ENCODE data around the gene PNMA8C. TPM values are rescaled to one million over a fixed set of nuclear protein-coding genes. Genes with fewer than 3 reads are reported as not detected.
"Not testable (repeated sequence)": the region's sequence is repeated elsewhere in the genome, so short reads cannot be mapped to it uniquely, and the experiment has no call there.

Gene PNMA8C
- total RNA-seq, 1 donor from 2014 or later = not detected

DNA sequence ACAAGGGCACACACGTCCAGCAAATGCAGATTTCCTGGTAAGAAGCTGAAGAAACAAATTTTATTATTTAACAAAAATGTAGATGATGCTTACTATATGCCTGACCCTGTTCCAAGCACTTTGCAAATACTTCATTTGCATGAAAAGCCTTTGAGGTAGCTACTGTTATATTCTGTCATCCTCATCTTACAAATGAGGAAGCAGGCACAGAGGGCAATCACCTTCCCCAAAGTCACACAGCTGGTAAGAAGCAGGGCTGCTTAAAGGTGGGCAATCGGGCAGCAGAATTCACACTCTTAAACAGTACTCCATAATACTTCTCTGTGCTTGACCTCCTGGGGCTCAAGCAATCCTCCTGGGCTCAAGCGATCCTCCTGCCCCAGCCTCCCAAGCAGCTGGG, 18.3 kb upstream of the PNMA8C start:
- ATAC-seq = no peak

DNA sequence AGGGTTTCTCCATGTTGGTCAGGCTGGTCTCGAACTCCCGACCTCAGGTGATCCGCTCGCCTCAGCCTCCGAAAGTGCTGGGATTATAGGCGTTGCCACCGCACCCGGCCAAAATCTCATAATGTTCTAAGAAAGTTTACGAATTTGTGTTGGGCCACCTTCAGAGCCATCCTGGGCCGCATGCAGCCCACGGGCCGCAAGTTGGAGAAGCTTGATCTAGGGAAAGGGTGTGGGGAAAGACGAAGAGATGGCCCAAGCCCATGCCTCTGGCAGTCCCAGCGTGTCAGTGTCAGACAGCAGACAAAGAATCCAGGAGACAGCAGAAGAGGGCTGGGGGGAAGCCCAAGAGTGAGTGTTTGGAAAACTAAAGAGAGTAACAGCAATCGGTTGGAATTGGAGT, 17.3 kb upstream of the PNMA8C start:
- ATAC-seq = no peak

DNA sequence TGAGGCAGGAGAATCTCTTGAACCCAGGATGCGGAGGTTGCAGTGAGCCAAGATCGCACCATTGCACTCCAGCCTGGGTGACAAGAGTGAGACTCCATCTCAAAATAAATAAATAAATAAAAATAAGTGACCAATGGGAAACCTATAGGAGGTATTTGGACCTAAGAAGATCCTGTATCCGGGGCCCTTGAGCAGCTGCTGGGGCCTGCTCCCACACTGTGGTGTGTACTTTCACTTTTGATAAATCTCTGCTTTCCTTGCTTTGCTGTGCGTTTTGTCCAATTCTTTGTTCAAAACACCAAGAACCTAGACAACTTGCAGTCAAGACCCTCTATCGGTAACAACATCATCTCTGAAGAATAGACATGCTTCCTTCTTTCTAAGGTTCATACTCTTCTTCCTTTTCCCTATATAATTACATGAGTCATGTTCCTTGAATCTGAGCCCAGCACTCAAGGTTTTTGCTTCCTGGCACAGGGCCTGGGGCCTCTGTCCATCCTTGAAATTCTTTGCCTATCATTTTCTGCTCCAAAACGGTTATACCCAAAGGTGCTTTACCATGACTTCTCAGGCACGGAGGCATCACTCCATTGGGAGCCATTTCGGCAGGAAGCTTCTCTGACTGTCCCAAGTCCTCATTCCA, 14.2 kb upstream of the PNMA8C start:
- ATAC-seq = peak; percentile 28

DNA sequence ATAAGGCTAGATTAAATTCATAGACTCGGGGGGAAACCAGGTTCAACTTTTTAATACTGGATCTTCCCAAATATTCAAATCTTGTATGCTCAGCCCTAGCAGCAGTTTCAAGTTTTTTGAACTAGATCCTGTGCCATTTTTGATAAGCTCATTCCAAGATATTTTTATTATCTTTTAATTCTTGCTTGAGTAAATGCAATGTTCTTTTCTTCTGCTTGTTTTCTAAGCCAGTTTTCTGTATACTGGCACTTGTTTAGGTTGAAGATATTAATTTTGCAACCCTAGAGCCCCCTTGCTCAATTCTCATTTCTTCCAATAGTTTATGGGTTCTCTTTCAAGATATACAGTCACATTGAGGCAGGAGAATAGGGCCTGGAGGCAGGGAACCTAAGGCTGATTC, 13.1 kb upstream of the PNMA8C start:
- no peak for ATAC-seq

DNA sequence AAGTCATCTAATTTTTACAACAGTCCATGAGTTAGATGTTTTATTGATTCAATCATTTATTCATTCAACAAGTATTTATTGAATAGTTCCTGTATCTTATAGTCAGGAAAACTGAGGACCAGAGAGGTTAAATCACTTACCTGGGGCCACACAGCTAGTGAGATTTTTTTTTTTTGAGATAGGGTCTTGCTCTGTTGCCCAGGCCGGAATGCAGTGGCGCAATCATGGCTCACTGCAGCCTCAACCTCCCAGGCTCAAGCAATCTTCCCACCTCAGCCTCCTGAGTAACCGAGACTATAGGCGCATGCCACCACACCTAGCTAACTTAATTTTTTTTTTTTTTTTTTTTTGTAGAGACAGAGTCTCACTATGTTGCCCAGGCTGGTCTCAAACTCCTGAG, 7.0 kb upstream of the PNMA8C start:
- not testable (repeated sequence) for ATAC-seq

DNA sequence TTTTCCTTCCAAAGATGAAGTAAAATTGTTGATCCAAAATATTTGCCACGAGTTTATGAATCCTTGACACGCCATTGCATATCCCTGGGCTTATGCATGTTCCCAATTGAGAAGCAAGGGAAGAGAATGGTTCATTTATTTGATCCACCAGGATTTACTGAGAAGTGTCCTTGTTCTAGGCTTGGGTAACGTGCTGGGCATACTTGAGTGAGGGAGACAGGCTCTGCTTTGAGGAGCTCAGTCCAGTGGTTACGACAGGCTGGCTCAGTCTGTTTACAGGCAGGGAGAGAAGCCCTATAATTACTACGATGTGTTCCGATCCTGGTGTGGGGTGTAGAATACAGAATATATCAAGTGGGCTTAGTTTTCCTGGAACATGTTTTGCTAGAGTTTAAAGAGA, 6.3 kb upstream of the PNMA8C start:
- ATAC-seq = no peak

DNA sequence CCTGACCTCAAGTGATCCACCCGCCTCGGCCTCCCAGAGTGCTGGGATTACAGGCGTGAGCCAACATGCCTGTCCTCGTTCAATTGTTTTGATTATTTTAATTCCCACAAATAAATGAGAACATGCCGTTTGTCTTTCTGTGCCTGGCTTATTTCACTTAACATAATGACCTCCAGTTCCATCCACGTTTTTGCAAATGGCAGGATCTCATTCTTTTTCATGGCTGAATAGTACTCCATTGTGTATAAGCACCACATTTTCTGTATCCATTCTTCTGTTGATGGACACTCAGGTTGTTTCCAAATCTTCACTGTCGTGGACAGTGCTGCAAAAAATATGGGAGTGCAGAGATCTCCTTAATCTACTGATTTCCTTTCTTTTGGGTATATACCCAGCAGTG, 4.7 kb upstream of the PNMA8C start:
- ATAC-seq = not testable (repeated sequence)

DNA sequence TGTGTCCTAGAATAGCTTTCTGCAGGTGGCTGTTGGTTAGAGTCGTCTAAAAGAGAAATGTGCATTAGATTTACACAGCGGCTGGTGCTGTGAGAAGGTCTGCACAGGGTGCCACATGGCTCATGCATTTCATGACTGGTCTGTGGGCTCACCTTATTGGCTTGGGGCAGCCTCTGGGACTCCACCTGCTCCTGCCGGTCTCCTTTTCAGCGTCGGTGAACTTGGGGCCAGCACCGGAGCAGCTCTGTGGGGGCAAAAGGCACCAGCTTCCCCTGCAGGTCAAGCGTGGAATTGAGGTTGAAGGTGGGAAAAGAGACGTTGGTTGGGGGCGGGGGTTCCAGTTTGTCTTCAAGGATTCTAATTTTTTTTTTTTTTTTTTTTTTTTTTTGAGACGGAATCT, 3.1 kb upstream of the PNMA8C start:
- no peak for ATAC-seq

DNA sequence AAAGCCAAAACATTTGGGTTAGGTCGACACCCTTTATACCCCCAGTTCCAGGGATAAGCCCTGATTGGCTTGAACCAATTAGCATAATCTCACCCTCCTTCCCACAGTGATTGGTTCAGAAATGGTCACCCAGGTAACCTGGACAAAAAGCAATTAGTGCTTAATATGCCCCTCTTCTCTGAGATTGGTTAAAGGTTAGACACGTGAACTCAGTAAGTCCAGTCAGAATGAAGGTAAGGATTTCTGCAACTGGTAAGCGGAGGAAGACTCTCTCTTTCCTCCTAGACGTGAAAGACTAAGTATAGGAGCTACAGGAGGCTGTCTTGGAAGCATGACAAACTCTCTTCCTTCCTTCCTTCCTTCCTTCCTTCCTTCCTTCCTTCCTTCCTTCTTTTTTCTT, 1.3 kb upstream of the PNMA8C start:
- no peak for ATAC-seq

DNA sequence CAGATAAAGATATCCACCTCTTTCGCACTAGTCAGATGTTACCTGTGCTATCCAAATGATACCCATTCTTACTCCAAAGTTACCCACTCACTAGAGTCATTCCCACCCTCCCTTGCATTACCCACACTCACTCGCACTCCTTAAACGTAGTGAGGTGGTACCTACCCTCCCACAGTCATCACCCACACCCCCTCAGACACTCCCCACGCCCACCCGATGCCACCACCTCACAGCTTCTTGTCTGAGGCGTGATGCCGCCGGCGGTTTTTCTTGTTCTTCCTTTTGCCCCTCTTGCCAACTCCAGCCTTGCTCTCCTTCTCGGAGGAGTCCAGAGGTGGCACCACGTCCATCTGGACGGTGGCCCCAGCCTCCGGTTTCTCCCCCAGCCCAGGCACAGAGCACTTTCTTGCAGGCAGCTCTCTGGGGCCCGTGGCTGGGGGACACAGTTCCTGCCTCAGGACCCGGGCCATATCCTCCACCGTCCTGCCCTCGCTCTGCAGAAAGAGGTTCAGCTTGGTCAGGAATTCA, 1.2 kb downstream of the PNMA8C start:
- ATAC-seq = no peak

DNA sequence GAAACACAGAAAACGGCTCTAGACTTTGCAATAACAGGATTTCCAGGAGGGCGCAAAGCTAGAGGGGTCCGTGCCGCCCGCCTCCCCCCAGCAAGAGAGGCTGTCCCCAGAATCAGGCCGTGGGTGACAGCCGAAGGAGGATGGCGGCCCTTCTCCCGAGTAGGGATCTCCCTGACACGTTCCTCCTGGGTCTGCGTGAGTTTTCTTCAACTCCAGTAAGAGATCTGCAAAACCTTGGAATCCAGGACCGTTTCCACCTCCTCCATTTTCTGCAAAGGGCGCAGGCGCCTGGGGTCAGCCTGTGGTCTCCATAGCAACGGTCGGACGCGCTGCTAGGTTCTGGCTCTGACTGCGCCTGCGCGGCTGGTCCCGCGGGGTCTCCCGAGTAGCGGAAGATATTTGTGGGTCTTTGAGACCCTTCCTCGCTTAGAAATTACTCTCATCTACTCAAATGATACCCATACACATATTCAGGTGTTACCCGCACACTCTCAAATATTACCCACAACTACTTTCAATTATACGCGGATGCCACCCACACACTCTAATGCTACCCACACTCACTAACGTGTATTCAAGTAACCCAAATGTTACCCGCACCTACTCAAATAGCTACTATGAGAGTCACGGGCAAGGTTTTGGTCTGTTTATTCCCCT, 2.1 kb downstream of the PNMA8C start:
- ATAC-seq = no peak

DNA sequence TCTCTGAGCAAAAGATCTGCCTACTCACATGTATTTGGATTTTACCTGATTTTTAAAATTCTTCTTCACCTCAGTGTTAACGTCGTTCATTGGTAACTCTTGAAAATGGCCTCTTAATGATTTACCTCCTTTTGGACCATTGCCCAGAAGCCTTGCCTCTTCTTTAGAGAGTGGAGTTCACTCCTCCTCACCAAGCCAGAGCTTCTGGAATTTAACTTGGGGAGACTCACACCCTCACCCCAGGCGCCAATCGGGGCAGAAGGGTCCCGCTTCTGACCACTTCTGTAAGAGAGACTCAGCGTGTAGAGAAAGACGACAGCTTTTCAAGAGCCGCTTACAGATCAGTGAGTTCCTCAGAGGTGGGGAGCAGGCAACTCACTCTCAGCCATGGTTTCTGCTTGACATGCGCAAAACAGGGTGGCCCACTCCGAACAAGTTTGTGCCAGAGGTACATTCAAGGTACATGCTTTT, 2.7 kb downstream of the PNMA8C start:
- ATAC-seq = no peak

DNA sequence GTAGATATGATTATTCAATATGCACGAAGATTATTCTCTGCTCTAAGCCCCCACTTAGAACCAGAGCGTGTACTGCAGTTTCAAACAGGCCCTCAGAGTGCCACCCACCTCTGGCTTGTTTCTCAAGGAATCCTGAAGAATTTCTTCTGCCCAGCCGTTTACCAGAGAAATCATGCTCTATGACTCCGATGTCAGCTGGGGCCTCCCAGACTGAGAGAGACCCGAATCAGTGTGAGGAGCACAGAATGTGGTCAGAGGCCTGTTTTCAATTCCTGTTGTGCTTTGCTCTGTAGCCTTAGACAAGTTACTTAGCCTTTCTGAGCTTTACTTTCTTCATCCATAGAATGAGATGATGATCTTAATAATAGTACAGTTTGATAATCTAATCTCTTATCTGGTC, 5.5 kb downstream of the PNMA8C start:
- no peak for ATAC-seq

DNA sequence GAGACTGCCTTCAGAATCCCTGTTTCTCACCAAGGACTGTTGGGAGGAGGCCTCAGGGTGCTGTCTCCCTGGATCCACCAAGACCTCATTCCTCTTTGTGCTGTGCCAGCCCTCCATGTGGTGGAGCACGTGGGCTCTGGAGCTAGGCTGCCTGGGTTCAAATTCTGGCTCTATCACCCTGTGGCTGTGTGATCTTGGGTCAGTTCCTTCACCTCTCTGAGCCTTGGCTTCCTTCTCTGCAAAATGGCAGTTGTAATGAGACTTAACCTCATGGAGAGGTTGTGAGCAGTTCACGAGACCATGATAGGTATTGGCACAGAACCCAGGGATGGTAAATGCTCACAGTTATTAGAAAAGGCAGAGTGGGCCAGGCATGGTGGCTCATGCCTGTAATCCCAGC, 6.4 kb downstream of the PNMA8C start:
- ATAC-seq = no peak

DNA sequence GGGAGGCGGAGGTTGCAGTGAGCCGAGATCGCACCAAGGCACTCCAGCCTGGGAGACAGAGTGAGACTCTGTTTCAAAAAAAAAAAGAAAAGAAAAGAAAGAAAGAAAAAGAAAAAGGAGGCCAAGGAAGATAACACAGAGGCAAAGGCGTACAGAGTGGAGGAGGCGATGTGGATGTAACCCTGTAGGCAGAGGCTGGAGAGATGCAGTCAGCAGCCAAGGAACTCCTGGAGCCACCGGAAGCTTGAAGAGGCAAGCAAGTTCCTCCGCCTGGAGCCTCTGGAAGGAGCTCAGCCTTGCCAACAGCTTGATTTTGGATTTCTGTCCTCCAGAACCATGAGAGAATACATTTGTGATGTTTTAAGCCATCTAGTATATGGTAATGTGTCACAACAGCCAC, 8.7 kb downstream of the PNMA8C start:
- ATAC-seq = no peak

DNA sequence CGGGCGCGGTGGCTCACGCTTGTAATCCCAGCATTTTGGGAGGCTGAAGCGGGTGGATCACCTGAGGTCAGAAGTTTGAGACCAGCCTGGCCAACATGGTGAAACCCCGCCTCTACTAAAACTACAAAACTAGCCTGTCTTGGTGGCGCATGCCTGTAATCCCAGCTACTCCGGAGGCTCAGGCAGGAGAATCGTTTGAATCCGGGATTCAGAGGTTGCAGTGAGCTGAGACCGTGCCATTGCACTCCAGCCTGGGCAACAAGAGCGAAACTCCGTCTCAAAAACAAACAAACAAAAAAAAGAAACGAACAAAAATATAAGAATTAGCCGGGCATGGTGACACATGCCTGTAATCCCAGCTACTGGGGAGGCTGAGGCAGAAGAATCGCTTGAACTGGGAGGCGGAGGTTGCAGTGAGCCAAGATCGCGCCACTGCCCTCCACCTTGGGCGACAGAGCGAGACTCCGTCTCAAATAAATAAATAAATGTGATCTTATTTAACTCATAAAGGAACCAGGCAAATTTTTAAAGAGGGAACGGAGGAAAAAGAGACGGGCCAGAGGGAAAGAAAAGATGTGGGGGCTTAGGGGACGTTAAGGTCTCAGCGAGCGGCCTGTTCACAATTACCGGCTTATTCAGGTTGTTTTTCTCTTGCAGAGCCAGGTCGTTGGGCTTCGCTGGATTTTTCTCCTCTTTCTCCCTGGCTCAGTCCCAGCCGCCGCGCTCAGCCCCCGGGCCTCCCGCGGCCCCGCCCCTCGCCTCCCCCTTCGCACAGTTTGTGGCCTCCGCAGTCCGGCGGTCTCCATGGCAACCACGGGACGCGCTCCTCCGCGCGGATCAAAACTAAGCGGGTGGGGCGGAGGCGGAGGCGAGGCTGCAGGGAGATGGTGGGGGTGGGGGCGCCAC, 12.7 kb downstream of the PNMA8C start:
- not testable (repeated sequence) for ATAC-seq

DNA sequence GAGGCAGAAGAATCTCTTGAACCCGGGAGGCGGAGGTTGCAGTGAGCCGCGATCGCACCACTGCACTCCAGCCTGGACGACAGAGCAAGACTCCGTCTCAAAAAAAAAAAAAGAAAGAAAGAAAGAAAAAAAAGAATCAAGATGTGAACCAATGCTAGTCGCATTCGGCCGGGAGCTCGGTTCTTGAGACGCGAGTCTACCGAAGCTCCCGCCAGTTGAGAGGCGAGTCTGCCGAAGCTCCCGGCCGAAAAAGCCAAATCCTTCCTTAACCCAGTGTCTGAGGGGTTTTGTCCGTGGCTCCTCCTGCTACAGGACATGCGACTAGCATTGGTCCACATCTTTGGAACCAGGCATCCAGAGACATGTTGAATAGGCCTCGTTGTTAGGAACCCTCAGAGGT, 13.8 kb downstream of the PNMA8C start:
- not testable (repeated sequence) for ATAC-seq

DNA sequence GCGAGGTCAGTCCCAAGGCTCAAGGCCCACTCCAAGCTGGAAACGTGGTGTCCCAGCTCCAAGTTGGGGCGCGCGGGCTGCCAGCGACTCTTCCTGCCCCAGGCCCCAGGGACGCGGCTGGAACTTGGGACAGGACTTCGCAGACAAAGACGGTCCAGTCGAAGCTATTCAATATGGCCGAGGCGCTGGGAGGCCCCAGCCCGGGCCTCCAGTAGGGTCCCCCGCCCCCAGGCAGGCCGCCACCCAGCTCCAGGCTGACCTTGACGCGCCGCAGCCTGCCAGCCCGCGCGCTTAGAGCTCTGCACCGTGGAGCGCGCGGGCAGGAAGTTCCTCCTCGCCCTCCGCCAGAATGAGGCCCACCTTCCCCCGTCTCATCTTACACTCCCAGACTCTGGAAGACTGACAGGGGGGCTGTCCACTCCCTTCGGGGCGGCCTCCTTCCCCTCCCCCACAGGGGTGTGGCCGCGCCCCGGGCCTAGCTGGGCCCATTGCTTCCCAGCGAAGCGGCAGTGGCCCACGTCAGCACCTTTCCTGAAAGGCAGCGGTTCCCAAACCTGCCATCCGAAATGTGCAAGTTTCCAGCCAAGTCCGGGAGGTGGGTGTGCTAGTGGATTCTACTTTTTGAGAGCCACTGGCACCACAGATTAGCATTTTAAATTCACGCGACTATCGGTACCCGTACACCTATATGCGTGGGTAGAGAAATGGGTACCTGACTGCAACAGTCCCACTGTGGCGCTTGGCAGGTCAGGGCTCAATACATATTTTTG, 15.3 kb downstream of the PNMA8C start, which contains the start of gene CCDC8:
TSS of gene CCDC8 (minus strand) at position 303 of the 770 bp plus-strand sequence. CDS start 754 bp downstream, outside the sequence.
- peak; percentile 59 for ATAC-seq

DNA sequence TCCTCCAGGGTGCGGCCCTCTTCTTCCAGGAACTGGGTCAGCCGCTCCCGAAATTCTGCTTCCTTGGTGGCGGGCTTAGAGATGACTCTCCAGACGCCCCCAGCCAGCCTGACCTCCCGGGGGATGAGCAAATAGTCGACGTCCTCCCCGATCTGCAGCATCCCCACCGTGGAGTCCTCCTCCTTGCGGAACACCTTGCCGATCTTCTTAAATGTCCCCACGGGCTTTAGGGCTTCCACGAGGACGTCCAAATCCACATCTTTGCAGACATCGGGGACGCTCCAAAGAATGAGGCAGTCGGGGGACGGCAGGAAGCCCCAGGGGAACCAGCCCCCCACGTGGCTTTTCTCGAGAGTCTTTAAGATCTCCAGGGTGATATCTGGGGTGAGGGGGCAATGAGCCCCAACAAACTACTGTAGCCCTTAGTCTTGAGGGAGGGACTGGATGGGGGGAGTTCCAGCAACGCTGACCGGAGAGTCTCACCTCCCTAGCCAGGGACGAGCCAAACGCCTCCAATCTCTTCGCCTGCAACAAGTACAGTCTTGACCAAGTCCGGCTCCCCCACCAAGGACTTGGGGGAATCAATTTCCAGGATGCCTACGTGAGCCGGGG, 16.0 kb downstream of the PNMA8C start:
- no peak for ATAC-seq

DNA sequence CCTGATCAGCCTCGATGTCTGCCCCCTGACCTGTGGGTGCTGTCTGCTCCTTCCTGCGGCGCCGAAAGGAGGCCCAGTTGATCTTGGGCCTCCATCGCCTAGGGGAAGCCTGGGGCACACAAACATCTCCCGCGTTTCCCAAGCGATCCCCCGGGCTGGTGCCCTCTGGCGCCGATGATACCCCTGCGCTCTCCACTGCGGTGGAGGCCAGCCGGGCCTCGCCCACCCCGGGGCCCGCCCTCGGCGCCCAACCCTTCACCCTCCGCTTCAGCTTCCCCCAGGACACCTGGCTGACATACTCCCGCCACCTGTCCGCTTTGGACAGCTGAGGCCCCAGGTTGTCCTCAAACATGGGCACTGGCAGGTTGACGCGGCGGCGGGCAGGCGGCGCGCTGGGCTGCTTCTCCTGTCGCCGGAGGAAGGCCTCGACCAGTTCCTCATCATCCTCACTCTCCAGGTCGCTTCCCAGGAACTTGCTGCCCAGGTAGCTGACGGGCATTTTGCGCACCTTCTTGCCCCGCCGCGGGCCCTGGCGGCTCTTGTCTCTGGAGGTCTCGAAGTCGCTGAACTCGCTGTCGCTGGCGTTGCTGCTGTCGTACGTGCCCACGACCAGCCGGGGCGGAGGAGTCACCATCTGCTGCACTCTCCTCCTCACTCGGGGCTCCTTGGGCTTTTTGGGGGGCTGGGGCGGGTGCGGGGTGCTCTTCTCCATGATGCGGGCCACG, 16.6 kb downstream of the PNMA8C start:
- ATAC-seq = no peak

Measured in esophagus mucosa (tissue), 1 donor.